Neural crest cell (in vitro differentiated cells): ENCODE measurements around the gene KIAA1210. TPM values are rescaled to one million over a fixed set of nuclear protein-coding genes. Genes with fewer than 3 reads are reported as not detected.

Experiments used
- DNase-seq: peaks from one replicate; pipeline ENCODE4 v3.0.0; 2021; ENCODE audit warnings: low read depth, mixed read lengths, low spot score
- H3K27ac Mint-ChIP-seq: one replicate; pipeline ENCODE4 v1.8.0; 2021; ENCODE audit warnings: mild to moderate bottlenecking, mixed read lengths; ENCODE audit not compliant: unreplicated experiment
- H3K27me3 Mint-ChIP-seq: 2 replicates; pipeline ENCODE4 v1.8.0; 2021; ENCODE audit warnings: low read depth, mild to moderate bottlenecking, mixed read lengths
- H3K36me3 Mint-ChIP-seq: 2 replicates; pipeline ENCODE4 v1.8.0; 2021; ENCODE audit warnings: low read depth, mild to moderate bottlenecking, mixed read lengths
- H3K4me1 Mint-ChIP-seq: 2 replicates; pipeline ENCODE4 v1.8.0; 2021; ENCODE audit warnings: mixed read lengths
- H3K4me3 Mint-ChIP-seq: one replicate; pipeline ENCODE4 v1.8.0; 2021; ENCODE audit warnings: mild to moderate bottlenecking, mixed read lengths
- H3K9me3 Mint-ChIP-seq: 2 replicates; pipeline ENCODE4 v1.8.0; 2021; ENCODE audit warnings: mixed read lengths
- total RNA-seq: library from RNA; stranded (reverse); gene quantifications from 2 replicates; pipeline ENCODE4 v1.2.1, GENCODE V29; 2021
- TF ChIP-seq, protein P1 (sequence below): fragments of 200-600 bp; sonication (generic); conservative IDR thresholded peaks from 2 replicates; pipeline ENCODE4 v1.5.0; 2021; ENCODE audit warnings: antibody characterized with exemption, mild to moderate bottlenecking

Gene KIAA1210
- total RNA-seq, 1 donor from 2014 or later: not detected

DNA sequence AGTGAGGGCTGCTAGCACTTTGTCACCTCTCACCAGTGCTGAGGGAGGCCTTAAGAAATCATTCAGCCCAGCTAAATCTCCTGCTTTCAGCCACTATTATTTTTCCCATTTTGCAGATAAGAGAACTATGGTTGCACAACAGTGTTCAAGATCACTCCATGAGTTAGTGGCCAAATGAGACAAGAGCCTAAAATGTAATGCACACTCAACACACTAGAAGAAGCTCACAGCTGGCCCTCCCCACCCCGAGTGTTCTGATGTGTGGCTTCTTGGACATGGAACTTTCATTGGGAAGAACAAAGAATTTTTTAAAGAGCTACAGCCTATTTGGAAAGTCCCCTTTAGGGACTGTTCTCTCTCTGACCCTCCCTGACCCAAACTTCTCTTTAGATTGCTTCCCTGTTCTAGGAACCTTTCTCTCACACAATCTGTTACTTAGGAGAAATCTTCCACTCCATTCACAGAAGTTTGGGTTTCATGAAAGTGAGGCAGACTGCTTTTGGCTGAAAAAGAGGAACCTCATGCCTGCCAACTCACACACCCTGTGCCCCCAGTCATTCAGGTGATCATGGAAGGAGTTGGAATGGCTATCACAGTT is 98.8 kb downstream of the KIAA1210 start:
- Mint-ChIP-seq H3K4me1 (no peaks in the 10 kb centered on the region), H3K27me3 (no peaks in the 10 kb centered on the region), H3K9me3 (peaks cover 16% of the 10 kb centered on the region), H3K27ac (no peak overlapping the region), H3K4me3 (no peak overlapping the region), H3K36me3 (peaks cover 8% of the 10 kb centered on the region)
- DNase-seq: no peak
- TF ChIP-seq, protein P1, sequence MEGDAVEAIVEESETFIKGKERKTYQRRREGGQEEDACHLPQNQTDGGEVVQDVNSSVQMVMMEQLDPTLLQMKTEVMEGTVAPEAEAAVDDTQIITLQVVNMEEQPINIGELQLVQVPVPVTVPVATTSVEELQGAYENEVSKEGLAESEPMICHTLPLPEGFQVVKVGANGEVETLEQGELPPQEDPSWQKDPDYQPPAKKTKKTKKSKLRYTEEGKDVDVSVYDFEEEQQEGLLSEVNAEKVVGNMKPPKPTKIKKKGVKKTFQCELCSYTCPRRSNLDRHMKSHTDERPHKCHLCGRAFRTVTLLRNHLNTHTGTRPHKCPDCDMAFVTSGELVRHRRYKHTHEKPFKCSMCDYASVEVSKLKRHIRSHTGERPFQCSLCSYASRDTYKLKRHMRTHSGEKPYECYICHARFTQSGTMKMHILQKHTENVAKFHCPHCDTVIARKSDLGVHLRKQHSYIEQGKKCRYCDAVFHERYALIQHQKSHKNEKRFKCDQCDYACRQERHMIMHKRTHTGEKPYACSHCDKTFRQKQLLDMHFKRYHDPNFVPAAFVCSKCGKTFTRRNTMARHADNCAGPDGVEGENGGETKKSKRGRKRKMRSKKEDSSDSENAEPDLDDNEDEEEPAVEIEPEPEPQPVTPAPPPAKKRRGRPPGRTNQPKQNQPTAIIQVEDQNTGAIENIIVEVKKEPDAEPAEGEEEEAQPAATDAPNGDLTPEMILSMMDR: no peak

Other genes starting within 250 kb of the KIAA1210 start
- 0.20 and 0.30 TPM in 2 replicates for gene LONRF3, start 153.2 kb downstream of the KIAA1210 start, total RNA-seq
- gene CT47C1, start 54.8 kb downstream of the KIAA1210 start, total RNA-seq: not detected in 2 replicates
- 202 and 210 TPM in 2 replicates for gene PGRMC1, start 108.5 kb upstream of the KIAA1210 start, total RNA-seq